Measurements from ENCODE around the gene SEPTIN5. TPM values are rescaled to one million over a fixed set of nuclear protein-coding genes. Genes with fewer than 3 reads are reported as not detected.

The SEPTIN5 gene
- total RNA-seq: 39.4 TPM

DNA sequence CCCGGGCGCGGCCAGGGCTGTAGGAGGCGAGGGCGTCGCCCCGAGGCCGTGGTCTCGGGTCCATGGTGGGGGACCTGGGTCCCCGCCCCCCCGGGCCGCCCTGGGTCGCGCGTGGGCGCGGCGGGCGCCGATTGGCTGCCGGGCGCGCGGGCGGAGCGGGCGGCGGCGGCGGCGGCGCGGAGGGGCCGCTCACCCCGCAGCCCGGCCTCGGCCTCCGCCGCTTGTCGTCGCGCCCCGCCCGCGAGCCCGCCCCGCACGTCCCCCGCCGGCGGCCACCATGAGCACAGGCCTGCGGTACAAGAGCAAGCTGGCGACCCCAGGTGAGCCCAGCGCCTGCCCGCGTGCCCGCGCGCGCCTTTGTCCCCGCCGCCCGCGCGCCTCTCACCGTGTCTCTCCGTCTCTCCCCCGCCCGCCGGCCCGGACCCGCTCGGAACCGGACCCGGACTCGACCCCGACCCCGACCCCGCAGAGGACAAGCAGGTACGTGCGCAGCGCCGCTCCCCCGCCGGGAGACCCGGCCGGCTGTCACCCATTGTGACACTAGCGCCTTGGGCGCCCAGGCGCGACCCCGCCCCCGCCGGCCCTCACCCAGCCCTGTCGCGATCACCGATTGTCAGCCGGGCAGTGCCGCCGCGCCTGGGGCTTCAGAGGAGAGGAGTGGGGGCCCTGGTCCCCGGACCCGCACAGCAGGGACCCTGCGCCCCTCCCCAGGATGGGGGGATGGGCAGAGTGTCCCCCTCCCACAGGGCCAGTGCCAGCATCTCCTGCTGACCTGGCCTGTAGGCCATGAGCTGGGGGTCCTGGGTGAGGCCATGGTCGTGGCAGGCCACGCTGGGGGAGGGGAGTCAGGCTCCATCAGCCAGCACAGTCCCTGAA is at the start of gene SEPTIN5:
Gene SEPTIN5, plus strand, starts transcription at position 192 of the 876 bp plus-strand sequence. Its CDS starts 86 bp downstream, at position 278.

DNA sequence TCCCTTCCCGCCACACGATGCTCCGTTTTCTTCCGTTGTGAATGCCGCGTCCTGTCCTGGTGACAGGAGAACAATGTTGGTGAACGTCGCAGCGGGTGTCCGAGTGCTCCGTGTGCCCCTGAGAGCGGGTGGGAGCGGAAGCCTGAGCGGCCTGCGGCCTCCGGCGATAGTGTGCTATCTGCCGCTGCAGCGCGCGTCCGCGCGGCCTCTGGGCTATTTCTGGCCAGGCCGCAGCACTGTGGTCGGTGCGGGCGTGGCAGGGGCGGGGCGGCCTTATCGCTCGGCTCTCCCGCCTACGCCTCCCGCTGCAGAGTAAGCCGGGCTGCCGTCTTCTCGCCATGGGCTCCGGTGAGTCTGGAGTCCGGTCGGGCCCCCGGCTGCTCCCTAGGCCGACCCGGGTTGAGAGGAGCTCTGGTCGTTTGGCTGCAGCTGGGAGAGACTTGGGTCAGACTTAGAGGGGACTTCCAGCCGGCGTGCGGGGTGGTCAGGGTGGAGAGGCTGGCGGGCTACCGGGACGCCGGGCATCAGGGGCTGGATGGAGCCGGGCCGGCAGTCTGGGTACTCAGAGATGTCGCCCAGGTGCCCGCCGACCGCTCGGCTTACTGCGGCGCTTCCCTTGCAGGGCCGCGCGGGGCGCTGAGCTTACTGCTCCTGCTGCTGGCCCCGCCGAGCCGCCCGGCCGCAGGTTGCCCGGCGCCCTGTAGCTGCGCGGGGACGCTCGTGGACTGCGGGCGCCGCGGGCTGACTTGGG is 9.1 kb downstream of the SEPTIN5 start, which contains the start of gene GP1BB:
Gene GP1BB, plus strand, starts transcription at position 308 of the 751 bp plus-strand sequence. Its CDS starts 31 bp downstream, at position 339.

DNA sequence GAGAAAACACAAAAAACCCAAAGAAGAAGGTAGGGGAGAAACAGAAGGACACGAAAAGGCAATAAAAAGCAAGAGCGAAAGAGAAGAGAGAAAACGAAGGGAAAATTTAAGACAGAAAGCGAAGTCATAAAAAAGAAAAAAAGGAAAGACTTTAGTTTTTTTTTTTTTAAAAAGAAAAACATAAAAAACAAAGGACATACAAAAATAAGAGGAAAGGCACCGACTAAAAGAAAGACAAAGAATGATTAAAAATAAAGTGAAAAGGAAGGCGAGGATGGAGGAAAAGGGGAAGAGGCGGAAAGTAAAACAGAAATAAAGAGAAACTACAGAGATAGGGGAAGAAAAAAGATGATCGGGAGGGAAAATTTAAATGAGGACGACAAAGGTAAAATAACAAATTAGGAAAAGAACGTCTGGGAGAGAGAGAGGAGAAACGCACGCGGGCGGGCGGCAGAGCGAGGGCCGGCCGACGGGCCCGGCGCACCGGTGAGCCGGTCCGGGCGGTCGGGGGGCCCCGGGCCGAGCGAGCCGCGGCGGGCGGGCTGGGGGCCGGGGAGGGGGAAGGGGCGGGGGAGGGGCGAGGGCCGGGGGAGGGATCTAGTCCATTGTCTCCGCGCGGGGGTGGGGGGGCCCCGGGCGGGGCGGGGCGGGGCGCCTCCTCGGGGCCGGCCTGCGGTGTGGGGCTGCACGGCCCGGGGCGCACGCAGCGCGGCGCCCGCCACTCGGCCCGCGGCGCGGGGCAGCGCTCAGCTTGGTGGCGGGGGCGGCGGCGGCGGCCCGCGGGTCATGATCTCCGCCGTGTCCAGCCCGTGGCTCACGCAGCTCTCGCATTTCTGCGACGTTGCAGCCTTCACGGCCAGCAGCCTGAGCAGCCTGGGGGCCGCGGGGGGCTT is 46.0 kb downstream of the SEPTIN5 start, which contains the start of gene TBX1:
Gene TBX1, plus strand, starts transcription at position 721 of the 893 bp plus-strand sequence. Its CDS starts 66 bp downstream, at position 787.

Other genes with a start within 250 kb of the SEPTIN5 start
- gene UFD1, start 235.3 kb upstream of the SEPTIN5 start, total RNA-seq: 29.4 TPM
- gene CDC45, start 234.6 kb upstream of the SEPTIN5 start, total RNA-seq: 11.9 TPM
- gene CLDN5, start 190.1 kb upstream of the SEPTIN5 start, total RNA-seq: 91.8 TPM
- 16.9 TPM for gene GP1BB, start 9.0 kb downstream of the SEPTIN5 start, total RNA-seq
- gene TBX1, start 46.3 kb downstream of the SEPTIN5 start, total RNA-seq: 3.9 TPM
- gene GNB1L, start 140.4 kb downstream of the SEPTIN5 start, total RNA-seq: 8.0 TPM
- 16.8 TPM for gene RTL10, start 140.4 kb downstream of the SEPTIN5 start, total RNA-seq
- 136 TPM for gene COMT, start 227.3 kb downstream of the SEPTIN5 start, total RNA-seq
- gene TXNRD2, start 227.3 kb downstream of the SEPTIN5 start, total RNA-seq: 21.5 TPM

All from metanephros (tissue), 1 donor.